Endodermal cell (in vitro differentiated cells): ENCODE measurements around the gene PIAS1. TPM values are rescaled to one million over a fixed set of nuclear protein-coding genes. Genes with fewer than 3 reads are reported as not detected.

Source experiments
- DNase-seq: peaks from one replicate; pipeline ENCODE4 v3.0.0-alpha.2; 2017
- H3K27ac ChIP-seq: 2 replicates; pipeline ENCODE4 v1.5.1; 2013; ENCODE audit warnings: mild to moderate bottlenecking, low read depth, low read length, moderate library complexity
- H3K27me3 ChIP-seq: 2 replicates; pipeline ENCODE4 v1.6.1; 2013; ENCODE audit warnings: mild to moderate bottlenecking, low read length, moderate library complexity; ENCODE audit not compliant: insufficient read depth, control insufficient read depth, poor library complexity, severe bottlenecking
- H3K36me3 ChIP-seq: 2 replicates; pipeline ENCODE4 v1.7.0; 2013; ENCODE audit warnings: mild to moderate bottlenecking, low read length, moderate library complexity; ENCODE audit not compliant: control insufficient read depth, insufficient read depth
- H3K4me1 ChIP-seq: one replicate; pipeline ENCODE4 v1.7.0; 2013; ENCODE audit warnings: low read length; ENCODE audit not compliant: control insufficient read depth, insufficient read depth
- H3K4me3 ChIP-seq: 2 replicates; pipeline ENCODE4 v1.5.1; 2013; ENCODE audit warnings: mild to moderate bottlenecking, low read length, moderate library complexity
- H3K9ac ChIP-seq: 2 replicates; pipeline ENCODE4 v1.6.1; 2013; ENCODE audit warnings: mild to moderate bottlenecking, low read length, moderate library complexity; ENCODE audit not compliant: poor library complexity, severe bottlenecking; ENCODE audit errors: extremely low read depth
- H3K9me3 ChIP-seq: 2 replicates; pipeline ENCODE4 v1.6.1; 2013; ENCODE audit warnings: mild to moderate bottlenecking, low read length, moderate library complexity; ENCODE audit not compliant: control insufficient read depth
- H3K27ac Mint-ChIP-seq: 2 replicates; pipeline ENCODE4 v1.8.0; 2020; ENCODE audit warnings: mixed read lengths
- H3K27me3 Mint-ChIP-seq: 2 replicates; pipeline ENCODE4 v1.8.0; 2021; ENCODE audit warnings: mild to moderate bottlenecking, mixed read lengths; ENCODE audit not compliant: insufficient read depth
- H3K36me3 Mint-ChIP-seq: 2 replicates; pipeline ENCODE4 v1.8.0; 2020; ENCODE audit warnings: low read depth, mixed read lengths
- H3K4me1 Mint-ChIP-seq: 2 replicates; pipeline ENCODE4 v1.8.0; 2020; ENCODE audit warnings: mixed read lengths
- H3K4me3 Mint-ChIP-seq: 2 replicates; pipeline ENCODE4 v1.8.0; 2020; ENCODE audit warnings: mild to moderate bottlenecking, moderate library complexity, mixed read lengths
- H3K9me3 Mint-ChIP-seq: 2 replicates; pipeline ENCODE4 v1.8.0; 2020; ENCODE audit warnings: mild to moderate bottlenecking, mixed read lengths
- CTCF ChIP-seq: fragments of 200-600 bp; sonication (generic); conservative IDR thresholded peaks from 2 replicates; pipeline ENCODE4 v1.5.0; 2021; ENCODE audit warnings: antibody characterized with exemption, mild to moderate bottlenecking
- WGBS, 2 experiments: methylation state at CpG; one replicate each; pipeline versions ENCODE4 v1.1.5 to v1.1.7; 2013; ENCODE audit warnings: missing lambda C conversion rate in 2 of 2, mixed read lengths in 1 of 2; ENCODE audit not compliant: insufficient coverage in 1 of 2, insufficient read length in 1 of 2; 5-methylcytosine and 5-hydroxymethylcytosine counted together
- total RNA-seq, 2 donors: library from RNA; stranded (reverse); fragmentation: NEBNext Ultra II Directional in 1 of 2; extraction: Animal tissue kit (Norgen Biotek cat#: 25700) in 1 of 2; gene quantifications; 2 replicates in 1 of 2; 3 replicates in 1 of 2; pipeline ENCODE4 v1.2.1, GENCODE V29; 2021

Gene PIAS1
- total RNA-seq, 2 donors from 2014 or later: 38.0 to 40.1 TPM

- Histone ChIP-seq H3K4me1 (no peaks in the 10 kb centered on the region), H3K4me3 (no peak overlapping the region), H3K9ac (no peak overlapping the region), H3K9me3 (no peaks in the 10 kb centered on the region), H3K27ac (no peak overlapping the region), H3K27me3 (no peaks in the 10 kb centered on the region), H3K36me3 (no peaks in the 10 kb centered on the region)
- WGBS, 2 experiments: 83% methylated on average over 1 of the region's 2 CpGs; no CpG with 5 or more reads in 1 of the 2 experiments
- Mint-ChIP-seq H3K4me3 (no peak overlapping the region), H3K36me3 (peaks cover 18% of the 10 kb centered on the region), H3K27ac (no peak overlapping the region), H3K4me1 (peaks cover 4% of the 10 kb centered on the region), H3K27me3 (no peaks in the 10 kb centered on the region), H3K9me3 (no peaks in the 10 kb centered on the region)
- TF ChIP-seq CTCF: no peak
- no peak for DNase-seq
Measured at GRCh38 chr15:68114840-68115239, 60.7 kb downstream of the PIAS1 start.

GRCh38 chr15:68124700-68125099 lies 70.6 kb downstream of the PIAS1 start:
- no peak overlapping the region for H3K27ac Mint-ChIP-seq
- no peak overlapping the region for H3K4me3 Mint-ChIP-seq
- H3K9ac ChIP-seq: no peak overlapping the region
- H3K27ac ChIP-seq: no peak overlapping the region
- no peaks in the 10 kb centered on the region for H3K27me3 ChIP-seq
- H3K36me3 ChIP-seq: no peaks in the 10 kb centered on the region
- TF ChIP-seq CTCF: no peak
- H3K9me3 ChIP-seq: peaks cover 14% of the 10 kb centered on the region
- no peak for DNase-seq
- H3K4me1 ChIP-seq: no peaks in the 10 kb centered on the region
- no peaks in the 10 kb centered on the region for H3K4me1 Mint-ChIP-seq
- peaks cover 16% of the 10 kb centered on the region for H3K36me3 Mint-ChIP-seq
- H3K9me3 Mint-ChIP-seq: no peaks in the 10 kb centered on the region
- H3K4me3 ChIP-seq: no peak overlapping the region
- H3K27me3 Mint-ChIP-seq: no peaks in the 10 kb centered on the region
- WGBS, 2 experiments: no CpG with 5 or more reads among the region's 2 CpGs

GRCh38 chr15:68126396-68126795 lies 72.3 kb downstream of the PIAS1 start:
- 85 to 95% methylated on average over 5 to 8 of the region's 8 CpGs for WGBS, 2 experiments
- Histone ChIP-seq H3K36me3 (no peaks in the 10 kb centered on the region), H3K9ac (no peak overlapping the region), H3K27ac (no peak overlapping the region), H3K4me1 (no peaks in the 10 kb centered on the region), H3K4me3 (no peak overlapping the region), H3K9me3 (peaks cover 2% of the 10 kb centered on the region), H3K27me3 (no peaks in the 10 kb centered on the region)
- Mint-ChIP-seq H3K9me3 (no peaks in the 10 kb centered on the region), H3K4me1 (no peaks in the 10 kb centered on the region), H3K27ac (no peak overlapping the region), H3K27me3 (no peaks in the 10 kb centered on the region), H3K36me3 (peaks cover 7% of the 10 kb centered on the region), H3K4me3 (no peak overlapping the region)
- DNase-seq: no peak
- TF ChIP-seq CTCF: no peak
